ENCODE measurements around the gene PGBD5.

PGBD5 gene

DNA sequence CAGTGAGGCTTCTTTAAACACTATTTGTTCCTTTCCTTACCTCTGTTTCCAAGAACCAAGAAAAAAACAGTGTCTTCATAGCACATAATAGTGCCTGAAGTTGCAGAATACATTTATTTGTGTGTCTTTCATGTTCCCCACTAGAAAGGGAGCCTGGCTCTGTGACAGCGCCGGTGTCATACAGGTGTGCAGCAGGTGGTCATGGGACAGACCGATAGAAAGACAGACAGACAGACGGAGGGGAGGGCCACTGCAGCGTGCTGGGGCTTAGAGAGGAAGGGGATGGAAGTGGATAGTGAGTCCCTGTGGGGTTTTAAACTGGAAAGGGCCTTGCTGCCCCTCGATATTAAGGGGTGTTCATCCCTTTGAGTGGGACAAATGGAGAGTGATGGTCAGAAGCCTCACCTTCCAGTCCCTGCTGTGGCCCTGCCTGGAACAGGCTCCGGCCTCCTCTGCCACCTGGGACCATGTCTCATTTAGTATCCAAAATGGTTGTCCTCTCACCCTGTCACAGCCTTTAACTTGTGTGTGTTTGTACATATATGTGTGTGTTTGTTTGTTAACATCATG, 152.9 kb downstream of the PGBD5 start:
- TF ChIP-seq ZNF565 (CRISPR knock-in tag; conservative IDR thresholded peaks at IDR 0.05; ENCODE audit: low read depth), result no peak
- TF ChIP-seq ZC3H10 (CRISPR knock-in tag; IDR thresholded peaks at IDR 0.05), result no peak
- no peak for ATAC-seq

GRCh38 chr1:230272557-230272956, 153.6 kb downstream of the PGBD5 start:
- no peak for ATAC-seq

More at GRCh38 chr1:230272557-230272956, 153.6 kb downstream of the PGBD5 start:
- no peak for TF ChIP-seq BACH2 (CRISPR knock-in tag; IDR thresholded peaks at IDR 0.05; ENCODE audit: borderline replicate concordance)
- no peak for TF ChIP-seq RARB (CRISPR knock-in tag; IDR thresholded peaks at IDR 0.05)
- TF ChIP-seq ZFP30 (CRISPR knock-in tag; IDR thresholded peaks at IDR 0.05), result no peak
- no peak for TF ChIP-seq ESRRG (CRISPR knock-in tag; IDR thresholded peaks at IDR 0.05)
- no peak for TF ChIP-seq POU6F1 (CRISPR knock-in tag; IDR thresholded peaks at IDR 0.05; ENCODE audit: borderline replicate concordance, low read depth)
- TF ChIP-seq GLIS3 (CRISPR knock-in tag; IDR thresholded peaks at IDR 0.05), result no peak
- no peak for TF ChIP-seq ZNF8 (CRISPR knock-in tag; IDR thresholded peaks at IDR 0.05)
- TF ChIP-seq ARNTL (CRISPR knock-in tag; IDR thresholded peaks at IDR 0.05; ENCODE audit: borderline replicate concordance, low read depth), result no peak
- no peak for TF ChIP-seq ISL1 (CRISPR knock-in tag; IDR thresholded peaks at IDR 0.05)
- TF ChIP-seq CREB5 (CRISPR knock-in tag; IDR thresholded peaks at IDR 0.05; ENCODE audit: low read depth), result no peak
- no peak for TF ChIP-seq PATZ1 (CRISPR knock-in tag; IDR thresholded peaks at IDR 0.05; ENCODE audit: borderline replicate concordance)
- TF ChIP-seq, protein P1, sequence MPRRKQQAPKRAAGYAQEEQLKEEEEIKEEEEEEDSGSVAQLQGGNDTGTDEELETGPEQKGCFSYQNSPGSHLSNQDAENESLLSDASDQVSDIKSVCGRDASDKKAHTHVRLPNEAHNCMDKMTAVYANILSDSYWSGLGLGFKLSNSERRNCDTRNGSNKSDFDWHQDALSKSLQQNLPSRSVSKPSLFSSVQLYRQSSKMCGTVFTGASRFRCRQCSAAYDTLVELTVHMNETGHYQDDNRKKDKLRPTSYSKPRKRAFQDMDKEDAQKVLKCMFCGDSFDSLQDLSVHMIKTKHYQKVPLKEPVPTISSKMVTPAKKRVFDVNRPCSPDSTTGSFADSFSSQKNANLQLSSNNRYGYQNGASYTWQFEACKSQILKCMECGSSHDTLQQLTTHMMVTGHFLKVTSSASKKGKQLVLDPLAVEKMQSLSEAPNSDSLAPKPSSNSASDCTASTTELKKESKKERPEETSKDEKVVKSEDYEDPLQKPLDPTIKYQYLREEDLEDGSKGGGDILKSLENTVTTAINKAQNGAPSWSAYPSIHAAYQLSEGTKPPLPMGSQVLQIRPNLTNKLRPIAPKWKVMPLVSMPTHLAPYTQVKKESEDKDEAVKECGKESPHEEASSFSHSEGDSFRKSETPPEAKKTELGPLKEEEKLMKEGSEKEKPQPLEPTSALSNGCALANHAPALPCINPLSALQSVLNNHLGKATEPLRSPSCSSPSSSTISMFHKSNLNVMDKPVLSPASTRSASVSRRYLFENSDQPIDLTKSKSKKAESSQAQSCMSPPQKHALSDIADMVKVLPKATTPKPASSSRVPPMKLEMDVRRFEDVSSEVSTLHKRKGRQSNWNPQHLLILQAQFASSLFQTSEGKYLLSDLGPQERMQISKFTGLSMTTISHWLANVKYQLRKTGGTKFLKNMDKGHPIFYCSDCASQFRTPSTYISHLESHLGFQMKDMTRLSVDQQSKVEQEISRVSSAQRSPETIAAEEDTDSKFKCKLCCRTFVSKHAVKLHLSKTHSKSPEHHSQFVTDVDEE (CRISPR knock-in tag; IDR thresholded peaks at IDR 0.05), result no peak
- TF ChIP-seq CSDC2 (CRISPR knock-in tag; IDR thresholded peaks at IDR 0.05), result no peak
- no peak for TF ChIP-seq SNAI2 (CRISPR knock-in tag; IDR thresholded peaks at IDR 0.05)
- no peak for TF ChIP-seq ZC3H10 (CRISPR knock-in tag; IDR thresholded peaks at IDR 0.05)
- TF ChIP-seq PPARA (CRISPR knock-in tag; IDR thresholded peaks at IDR 0.05; ENCODE audit: borderline replicate concordance), result no peak
- no peak for TF ChIP-seq CSRNP3 (CRISPR knock-in tag; IDR thresholded peaks at IDR 0.05)
- TF ChIP-seq TOX (CRISPR knock-in tag; IDR thresholded peaks at IDR 0.05; ENCODE audit: borderline replicate concordance), result no peak
- no peak for TF ChIP-seq ZNF565 (CRISPR knock-in tag; conservative IDR thresholded peaks at IDR 0.05; ENCODE audit: low read depth)
- no peak for TF ChIP-seq OSR1 (CRISPR knock-in tag; IDR thresholded peaks at IDR 0.05)

All from SK-N-SH treated with all-trans-retinoic acid at 6 μM for 48 hours (cell line).